ENCODE data around the gene TM9SF1. TPM values are rescaled to one million over a fixed set of nuclear protein-coding genes. Genes with fewer than 3 reads are reported as not detected.

TM9SF1 gene
- total and polyA plus RNA-seq, 2 of the 13 experiments (the other 11 are each of a cell fraction or from before 2014, with no cell fraction given) = 83.2 to 110 TPM

DNA sequence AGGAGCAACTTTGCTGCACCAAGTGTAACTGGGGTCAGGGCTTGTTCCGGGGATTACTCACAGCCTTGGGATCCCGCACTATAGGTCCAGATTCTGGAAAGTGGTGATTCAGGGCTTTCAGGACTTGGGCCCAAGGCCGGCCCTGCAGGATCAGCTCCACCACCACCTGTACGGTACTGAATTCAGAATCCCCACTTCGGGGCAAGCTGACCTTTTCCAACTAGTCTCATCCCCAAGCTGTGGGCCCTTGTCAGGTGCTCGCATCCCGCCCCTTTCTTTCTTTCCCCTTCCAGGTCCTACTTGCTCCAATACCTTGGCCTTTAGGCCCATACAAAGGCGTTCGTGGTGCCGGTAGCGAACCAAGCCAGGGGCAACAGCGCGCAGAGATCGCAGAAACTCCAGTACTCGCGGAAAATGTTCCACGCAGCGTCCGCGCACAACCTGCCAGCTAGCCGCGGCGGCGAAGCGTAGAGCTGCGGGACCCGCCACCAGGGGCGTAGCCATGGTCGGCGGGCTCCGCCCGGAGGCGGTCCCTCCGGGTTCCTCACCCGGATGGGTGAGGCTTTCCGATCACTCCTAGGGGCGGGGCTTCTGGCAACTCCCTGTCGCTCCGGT lies 46.7 kb upstream of the TM9SF1 start (continued):
- TF ChIP-seq ATF7 (IDR thresholded peaks at IDR 0.05) (no peak), ATF7 (CRISPR knock-in tag; IDR thresholded peaks at IDR 0.05) (no peak), ZIK1 (CRISPR knock-in tag; IDR thresholded peaks at IDR 0.05; ENCODE audit: borderline replicate concordance, low read depth) (no peak; the same call in 1 of the 2 replicates), EEA1 (CRISPR knock-in tag; IDR thresholded peaks at IDR 0.05; ENCODE audit: borderline replicate concordance) (peak; percentile 78), ZNF354B (CRISPR knock-in tag; IDR thresholded peaks at IDR 0.05) (peak; percentile 39; the same call in 1 of the 2 replicates), ZNF296 (CRISPR knock-in tag; conservative IDR thresholded peaks at IDR 0.05) (peak; percentile 78), RXRB (CRISPR knock-in tag; IDR thresholded peaks at IDR 0.05; ENCODE audit: borderline replicate concordance) (no peak), ZNF619 (CRISPR knock-in tag; IDR thresholded peaks at IDR 0.05) (no peak; the same call in 1 of the 2 replicates), TSC22D2 (CRISPR knock-in tag; IDR thresholded peaks at IDR 0.05; ENCODE audit: borderline replicate concordance) (peak; percentile 37; the same call in 1 of the 2 replicates), ZNF335 (CRISPR knock-in tag; IDR thresholded peaks at IDR 0.05) (no peak), ZNF10 (CRISPR knock-in tag; IDR thresholded peaks at IDR 0.05; ENCODE audit: borderline replicate concordance, low read depth) (no peak)
- TF ChIP-seq, protein P1, sequence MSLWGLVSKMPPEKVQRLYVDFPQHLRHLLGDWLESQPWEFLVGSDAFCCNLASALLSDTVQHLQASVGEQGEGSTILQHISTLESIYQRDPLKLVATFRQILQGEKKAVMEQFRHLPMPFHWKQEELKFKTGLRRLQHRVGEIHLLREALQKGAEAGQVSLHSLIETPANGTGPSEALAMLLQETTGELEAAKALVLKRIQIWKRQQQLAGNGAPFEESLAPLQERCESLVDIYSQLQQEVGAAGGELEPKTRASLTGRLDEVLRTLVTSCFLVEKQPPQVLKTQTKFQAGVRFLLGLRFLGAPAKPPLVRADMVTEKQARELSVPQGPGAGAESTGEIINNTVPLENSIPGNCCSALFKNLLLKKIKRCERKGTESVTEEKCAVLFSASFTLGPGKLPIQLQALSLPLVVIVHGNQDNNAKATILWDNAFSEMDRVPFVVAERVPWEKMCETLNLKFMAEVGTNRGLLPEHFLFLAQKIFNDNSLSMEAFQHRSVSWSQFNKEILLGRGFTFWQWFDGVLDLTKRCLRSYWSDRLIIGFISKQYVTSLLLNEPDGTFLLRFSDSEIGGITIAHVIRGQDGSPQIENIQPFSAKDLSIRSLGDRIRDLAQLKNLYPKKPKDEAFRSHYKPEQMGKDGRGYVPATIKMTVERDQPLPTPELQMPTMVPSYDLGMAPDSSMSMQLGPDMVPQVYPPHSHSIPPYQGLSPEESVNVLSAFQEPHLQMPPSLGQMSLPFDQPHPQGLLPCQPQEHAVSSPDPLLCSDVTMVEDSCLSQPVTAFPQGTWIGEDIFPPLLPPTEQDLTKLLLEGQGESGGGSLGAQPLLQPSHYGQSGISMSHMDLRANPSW (CRISPR knock-in tag; IDR thresholded peaks at IDR 0.05; ENCODE audit: borderline replicate concordance) = no peak
- TF ChIP-seq, protein P2, sequence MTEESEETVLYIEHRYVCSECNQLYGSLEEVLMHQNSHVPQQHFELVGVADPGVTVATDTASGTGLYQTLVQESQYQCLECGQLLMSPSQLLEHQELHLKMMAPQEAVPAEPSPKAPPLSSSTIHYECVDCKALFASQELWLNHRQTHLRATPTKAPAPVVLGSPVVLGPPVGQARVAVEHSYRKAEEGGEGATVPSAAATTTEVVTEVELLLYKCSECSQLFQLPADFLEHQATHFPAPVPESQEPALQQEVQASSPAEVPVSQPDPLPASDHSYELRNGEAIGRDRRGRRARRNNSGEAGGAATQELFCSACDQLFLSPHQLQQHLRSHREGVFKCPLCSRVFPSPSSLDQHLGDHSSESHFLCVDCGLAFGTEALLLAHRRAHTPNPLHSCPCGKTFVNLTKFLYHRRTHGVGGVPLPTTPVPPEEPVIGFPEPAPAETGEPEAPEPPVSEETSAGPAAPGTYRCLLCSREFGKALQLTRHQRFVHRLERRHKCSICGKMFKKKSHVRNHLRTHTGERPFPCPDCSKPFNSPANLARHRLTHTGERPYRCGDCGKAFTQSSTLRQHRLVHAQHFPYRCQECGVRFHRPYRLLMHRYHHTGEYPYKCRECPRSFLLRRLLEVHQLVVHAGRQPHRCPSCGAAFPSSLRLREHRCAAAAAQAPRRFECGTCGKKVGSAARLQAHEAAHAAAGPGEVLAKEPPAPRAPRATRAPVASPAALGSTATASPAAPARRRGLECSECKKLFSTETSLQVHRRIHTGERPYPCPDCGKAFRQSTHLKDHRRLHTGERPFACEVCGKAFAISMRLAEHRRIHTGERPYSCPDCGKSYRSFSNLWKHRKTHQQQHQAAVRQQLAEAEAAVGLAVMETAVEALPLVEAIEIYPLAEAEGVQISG (CRISPR knock-in tag; IDR thresholded peaks at IDR 0.05) = no peak
- TF ChIP-seq, protein P3, sequence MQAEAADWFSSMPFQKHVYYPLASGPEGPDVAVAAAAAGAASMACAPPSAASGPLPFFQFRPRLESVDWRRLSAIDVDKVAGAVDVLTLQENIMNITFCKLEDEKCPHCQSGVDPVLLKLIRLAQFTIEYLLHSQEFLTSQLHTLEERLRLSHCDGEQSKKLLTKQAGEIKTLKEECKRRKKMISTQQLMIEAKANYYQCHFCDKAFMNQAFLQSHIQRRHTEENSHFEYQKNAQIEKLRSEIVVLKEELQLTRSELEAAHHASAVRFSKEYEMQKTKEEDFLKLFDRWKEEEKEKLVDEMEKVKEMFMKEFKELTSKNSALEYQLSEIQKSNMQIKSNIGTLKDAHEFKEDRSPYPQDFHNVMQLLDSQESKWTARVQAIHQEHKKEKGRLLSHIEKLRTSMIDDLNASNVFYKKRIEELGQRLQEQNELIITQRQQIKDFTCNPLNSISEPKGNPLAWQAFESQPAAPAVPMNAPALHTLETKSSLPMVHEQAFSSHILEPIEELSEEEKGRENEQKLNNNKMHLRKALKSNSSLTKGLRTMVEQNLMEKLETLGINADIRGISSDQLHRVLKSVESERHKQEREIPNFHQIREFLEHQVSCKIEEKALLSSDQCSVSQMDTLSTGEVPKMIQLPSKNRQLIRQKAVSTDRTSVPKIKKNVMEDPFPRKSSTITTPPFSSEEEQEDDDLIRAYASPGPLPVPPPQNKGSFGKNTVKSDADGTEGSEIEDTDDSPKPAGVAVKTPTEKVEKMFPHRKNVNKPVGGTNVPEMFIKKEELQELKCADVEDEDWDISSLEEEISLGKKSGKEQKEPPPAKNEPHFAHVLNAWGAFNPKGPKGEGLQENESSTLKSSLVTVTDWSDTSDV (CRISPR knock-in tag; IDR thresholded peaks at IDR 0.05) = peak; percentile 73; the same call in 1 of the 2 replicates
- TF ChIP-seq, protein P4, sequence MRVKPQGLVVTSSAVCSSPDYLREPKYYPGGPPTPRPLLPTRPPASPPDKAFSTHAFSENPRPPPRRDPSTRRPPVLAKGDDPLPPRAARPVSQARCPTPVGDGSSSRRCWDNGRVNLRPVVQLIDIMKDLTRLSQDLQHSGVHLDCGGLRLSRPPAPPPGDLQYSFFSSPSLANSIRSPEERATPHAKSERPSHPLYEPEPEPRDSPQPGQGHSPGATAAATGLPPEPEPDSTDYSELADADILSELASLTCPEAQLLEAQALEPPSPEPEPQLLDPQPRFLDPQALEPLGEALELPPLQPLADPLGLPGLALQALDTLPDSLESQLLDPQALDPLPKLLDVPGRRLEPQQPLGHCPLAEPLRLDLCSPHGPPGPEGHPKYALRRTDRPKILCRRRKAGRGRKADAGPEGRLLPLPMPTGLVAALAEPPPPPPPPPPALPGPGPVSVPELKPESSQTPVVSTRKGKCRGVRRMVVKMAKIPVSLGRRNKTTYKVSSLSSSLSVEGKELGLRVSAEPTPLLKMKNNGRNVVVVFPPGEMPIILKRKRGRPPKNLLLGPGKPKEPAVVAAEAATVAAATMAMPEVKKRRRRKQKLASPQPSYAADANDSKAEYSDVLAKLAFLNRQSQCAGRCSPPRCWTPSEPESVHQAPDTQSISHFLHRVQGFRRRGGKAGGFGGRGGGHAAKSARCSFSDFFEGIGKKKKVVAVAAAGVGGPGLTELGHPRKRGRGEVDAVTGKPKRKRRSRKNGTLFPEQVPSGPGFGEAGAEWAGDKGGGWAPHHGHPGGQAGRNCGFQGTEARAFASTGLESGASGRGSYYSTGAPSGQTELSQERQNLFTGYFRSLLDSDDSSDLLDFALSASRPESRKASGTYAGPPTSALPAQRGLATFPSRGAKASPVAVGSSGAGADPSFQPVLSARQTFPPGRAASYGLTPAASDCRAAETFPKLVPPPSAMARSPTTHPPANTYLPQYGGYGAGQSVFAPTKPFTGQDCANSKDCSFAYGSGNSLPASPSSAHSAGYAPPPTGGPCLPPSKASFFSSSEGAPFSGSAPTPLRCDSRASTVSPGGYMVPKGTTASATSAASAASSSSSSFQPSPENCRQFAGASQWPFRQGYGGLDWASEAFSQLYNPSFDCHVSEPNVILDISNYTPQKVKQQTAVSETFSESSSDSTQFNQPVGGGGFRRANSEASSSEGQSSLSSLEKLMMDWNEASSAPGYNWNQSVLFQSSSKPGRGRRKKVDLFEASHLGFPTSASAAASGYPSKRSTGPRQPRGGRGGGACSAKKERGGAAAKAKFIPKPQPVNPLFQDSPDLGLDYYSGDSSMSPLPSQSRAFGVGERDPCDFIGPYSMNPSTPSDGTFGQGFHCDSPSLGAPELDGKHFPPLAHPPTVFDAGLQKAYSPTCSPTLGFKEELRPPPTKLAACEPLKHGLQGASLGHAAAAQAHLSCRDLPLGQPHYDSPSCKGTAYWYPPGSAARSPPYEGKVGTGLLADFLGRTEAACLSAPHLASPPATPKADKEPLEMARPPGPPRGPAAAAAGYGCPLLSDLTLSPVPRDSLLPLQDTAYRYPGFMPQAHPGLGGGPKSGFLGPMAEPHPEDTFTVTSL (CRISPR knock-in tag; IDR thresholded peaks at IDR 0.05; ENCODE audit: borderline replicate concordance) = no peak
